SU-DHL-6 (cell line): ENCODE measurements around the gene KLK13.

Experiments used
- H2AFZ ChIP-seq: fragments of 200-600 bp; sonication (generic); 2 replicates; pipeline ENCODE4 v1.6.1; 2014; ENCODE audit warnings: low read depth, mild to moderate bottlenecking, moderate library complexity, mixed read lengths, antibody characterized with exemption, low read length; ENCODE audit not compliant: severe bottlenecking
- H3F3A ChIP-seq: fragments of 200-600 bp; shearing (Covaris generic); 2 replicates; pipeline ENCODE4 v1.6.0; 2016; ENCODE audit warnings: antibody characterized with exemption, mild to moderate bottlenecking; ENCODE audit not compliant: insufficient read depth
- H3K27ac ChIP-seq: fragments of 200-600 bp; sonication (generic); 2 replicates; pipeline ENCODE4 v1.5.1; 2016; ENCODE audit warnings: low read depth, mild to moderate bottlenecking, low read length, moderate library complexity, mixed read lengths
- H3K27me3 ChIP-seq: fragments of 200-600 bp; sonication (generic), shearing (Covaris generic); 2 replicates; pipeline ENCODE4 v1.6.0; 2014; ENCODE audit warnings: mild to moderate bottlenecking, low read length
- H3K36me3 ChIP-seq: fragments of 200-600 bp; sonication (generic); 2 replicates; pipeline ENCODE4 v1.6.1; 2014; ENCODE audit warnings: mild to moderate bottlenecking, low read length, mixed read lengths
- H3K4me2 ChIP-seq: fragments of 300-600, 200-600 bp; shearing (Covaris generic), sonication (generic); 2 replicates; pipeline ENCODE4 v1.6.0; 2014; ENCODE audit warnings: low read length, low read depth, mild to moderate bottlenecking; ENCODE audit not compliant: poor library complexity, severe bottlenecking
- H3K4me3 ChIP-seq: fragments of 200-600 bp; sonication (generic); 2 replicates; pipeline ENCODE4 v1.5.1; 2014; ENCODE audit warnings: antibody characterized with exemption, low read length, mild to moderate bottlenecking, mixed read lengths; ENCODE audit not compliant: insufficient read depth, poor library complexity, severe bottlenecking
- H3K79me2 ChIP-seq: fragments of 200-600 bp; sonication (generic); 2 replicates; pipeline ENCODE4 v1.6.1; 2014; ENCODE audit warnings: mild to moderate bottlenecking, low read length, moderate library complexity; ENCODE audit not compliant: insufficient read depth
- H3K9ac ChIP-seq: fragments of 200-600 bp; sonication (generic); 2 replicates; pipeline ENCODE4 v1.7.0; 2014; ENCODE audit warnings: mild to moderate bottlenecking, low read length
- H3K9me2 ChIP-seq: fragments of 200-600 bp; sonication (generic); replicated peaks from 2 replicates; pipeline ENCODE4 v1.6.1; 2014; ENCODE audit warnings: low read length; ENCODE audit not compliant: insufficient read depth
- H3K9me3 ChIP-seq: fragments of 200-600 bp; sonication (generic); 2 replicates; pipeline ENCODE4 v1.6.1; 2014; ENCODE audit warnings: low read length, mixed read lengths; ENCODE audit not compliant: insufficient read depth
- H4K20me1 ChIP-seq: fragments of 200-600 bp; sonication (generic); 2 replicates; pipeline ENCODE4 v1.6.1; 2014; ENCODE audit warnings: low read depth, mild to moderate bottlenecking, antibody characterized with exemption, low read length, moderate library complexity, mixed read lengths
- EZH2phosphoT487 ChIP-seq: fragments of 200-600 bp; sonication (generic), shearing (Covaris generic); conservative IDR thresholded peaks from 2 replicates; pipeline ENCODE4 v1.6.1; 2018; ENCODE audit warnings: mild to moderate bottlenecking, antibody characterized with exemption, low read length, moderate library complexity, mixed read lengths
- TF ChIP-seq, protein P1 (sequence below): fragments of 200-600 bp; sonication (generic); IDR thresholded peaks from one replicate; pipeline ENCODE4 v1.5.1; 2017; ENCODE audit warnings: antibody characterized with exemption, mild to moderate bottlenecking, low read length, moderate library complexity; ENCODE audit not compliant: insufficient read depth, poor library complexity, severe bottlenecking

The KLK13 gene

DNA sequence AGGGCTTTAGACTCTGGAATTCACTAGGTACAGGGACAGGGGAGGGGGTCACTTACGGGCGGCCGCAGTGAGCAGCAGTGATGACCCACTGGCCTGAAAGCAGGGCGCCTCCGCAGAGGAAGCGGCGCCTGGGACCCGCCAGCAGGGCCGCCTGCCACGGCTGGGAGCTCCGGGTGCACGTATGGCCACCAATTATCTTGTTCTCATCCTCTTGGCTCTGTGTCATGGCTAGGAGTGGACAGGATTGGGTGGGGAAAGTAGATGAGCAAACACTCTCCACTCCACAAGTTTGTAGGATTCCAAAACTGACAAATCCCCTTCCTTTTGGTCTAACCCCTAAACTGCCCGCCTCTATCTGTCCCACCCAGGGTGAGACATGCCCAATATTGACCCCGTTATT, 16.6 kb upstream of the KLK13 start:
- Histone ChIP-seq H3K36me3 (no peaks in the 10 kb centered on the region), H3K9ac (no peak overlapping the region), H3K9me3 (no peaks in the 10 kb centered on the region), H3F3A (no peaks in the 10 kb centered on the region), H3K79me2 (no peaks in the 10 kb centered on the region), H4K20me1 (no peaks in the 10 kb centered on the region), H3K4me2 (no peak overlapping the region), H2AFZ (no peak overlapping the region), H3K4me3 (no peak overlapping the region), H3K27me3 (no peaks in the 10 kb centered on the region), H3K27ac (no peak overlapping the region), H3K9me2 (no peaks in the 10 kb centered on the region)
- TF ChIP-seq, protein P1, sequence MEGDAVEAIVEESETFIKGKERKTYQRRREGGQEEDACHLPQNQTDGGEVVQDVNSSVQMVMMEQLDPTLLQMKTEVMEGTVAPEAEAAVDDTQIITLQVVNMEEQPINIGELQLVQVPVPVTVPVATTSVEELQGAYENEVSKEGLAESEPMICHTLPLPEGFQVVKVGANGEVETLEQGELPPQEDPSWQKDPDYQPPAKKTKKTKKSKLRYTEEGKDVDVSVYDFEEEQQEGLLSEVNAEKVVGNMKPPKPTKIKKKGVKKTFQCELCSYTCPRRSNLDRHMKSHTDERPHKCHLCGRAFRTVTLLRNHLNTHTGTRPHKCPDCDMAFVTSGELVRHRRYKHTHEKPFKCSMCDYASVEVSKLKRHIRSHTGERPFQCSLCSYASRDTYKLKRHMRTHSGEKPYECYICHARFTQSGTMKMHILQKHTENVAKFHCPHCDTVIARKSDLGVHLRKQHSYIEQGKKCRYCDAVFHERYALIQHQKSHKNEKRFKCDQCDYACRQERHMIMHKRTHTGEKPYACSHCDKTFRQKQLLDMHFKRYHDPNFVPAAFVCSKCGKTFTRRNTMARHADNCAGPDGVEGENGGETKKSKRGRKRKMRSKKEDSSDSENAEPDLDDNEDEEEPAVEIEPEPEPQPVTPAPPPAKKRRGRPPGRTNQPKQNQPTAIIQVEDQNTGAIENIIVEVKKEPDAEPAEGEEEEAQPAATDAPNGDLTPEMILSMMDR, result no peak
- no peak for TF ChIP-seq EZH2phosphoT487

DNA sequence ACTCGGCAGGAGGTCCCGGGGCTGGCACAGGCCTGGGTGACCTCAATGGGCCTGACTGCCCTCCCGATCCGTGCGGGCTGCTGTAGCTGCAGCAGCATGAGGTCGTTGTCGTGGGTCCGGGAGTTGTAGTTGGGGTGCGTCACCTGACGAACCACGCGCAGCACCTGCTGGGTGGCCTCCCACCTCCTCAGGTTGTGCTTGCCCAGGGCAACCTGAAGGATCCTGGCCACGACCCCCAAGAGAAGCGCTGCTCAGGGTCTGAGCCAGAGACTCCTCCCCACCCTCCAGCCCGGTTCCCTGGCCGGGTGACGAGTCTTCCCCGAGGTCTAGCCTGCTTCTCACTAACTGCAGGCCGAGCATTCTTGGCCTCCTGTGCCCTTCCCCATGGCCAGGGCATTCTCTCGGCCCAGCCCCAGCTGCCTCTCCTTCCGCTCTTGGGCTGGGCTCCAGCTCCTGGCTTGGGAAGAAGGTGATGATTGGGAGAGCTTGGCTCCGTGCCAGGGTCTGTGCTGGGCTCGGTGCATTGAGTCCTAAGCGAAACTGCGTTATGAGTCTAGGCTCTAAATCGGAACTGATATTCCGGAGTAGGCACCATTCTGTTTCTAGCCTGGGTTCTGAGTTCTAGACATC, 14.7 kb upstream of the KLK13 start:
- Histone ChIP-seq H3K9ac (no peak overlapping the region), H3F3A (no peaks in the 10 kb centered on the region), H3K4me2 (no peak overlapping the region), H3K4me3 (no peak overlapping the region), H3K9me3 (no peaks in the 10 kb centered on the region), H3K36me3 (no peaks in the 10 kb centered on the region), H4K20me1 (no peaks in the 10 kb centered on the region), H3K27ac (no peak overlapping the region), H2AFZ (no peak overlapping the region), H3K27me3 (no peaks in the 10 kb centered on the region), H3K79me2 (no peaks in the 10 kb centered on the region), H3K9me2 (no peaks in the 10 kb centered on the region)
- no peak for TF ChIP-seq EZH2phosphoT487
- TF ChIP-seq, protein P1, result no peak

DNA sequence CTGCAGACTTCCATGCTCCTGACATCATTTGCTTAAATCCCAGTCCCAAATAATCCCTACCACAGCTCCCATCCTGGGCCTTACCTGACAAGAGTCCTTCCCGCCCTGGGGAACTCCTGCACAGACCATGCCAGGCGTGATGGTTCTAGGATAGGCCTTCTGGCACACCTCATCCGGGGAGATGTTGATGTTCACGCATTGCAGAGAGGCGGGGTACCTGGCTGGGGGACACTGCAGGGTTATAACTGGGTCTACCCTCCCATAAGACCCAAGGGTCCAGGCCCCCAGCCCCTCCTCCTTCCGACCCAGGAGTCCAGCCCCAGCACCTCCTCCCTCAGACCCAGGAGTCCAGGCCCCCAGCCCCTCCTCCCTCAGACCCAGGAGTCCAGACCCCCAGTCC, 13.8 kb upstream of the KLK13 start:
- Histone ChIP-seq H3K27me3 (no peaks in the 10 kb centered on the region), H3F3A (no peaks in the 10 kb centered on the region), H3K4me3 (no peak overlapping the region), H3K9me2 (no peaks in the 10 kb centered on the region), H4K20me1 (no peaks in the 10 kb centered on the region), H3K9ac (no peak overlapping the region), H3K4me2 (no peak overlapping the region), H2AFZ (no peak overlapping the region), H3K27ac (no peak overlapping the region), H3K79me2 (no peaks in the 10 kb centered on the region), H3K9me3 (no peaks in the 10 kb centered on the region), H3K36me3 (no peaks in the 10 kb centered on the region)
- no peak for TF ChIP-seq EZH2phosphoT487
- TF ChIP-seq, protein P1, result no peak

DNA sequence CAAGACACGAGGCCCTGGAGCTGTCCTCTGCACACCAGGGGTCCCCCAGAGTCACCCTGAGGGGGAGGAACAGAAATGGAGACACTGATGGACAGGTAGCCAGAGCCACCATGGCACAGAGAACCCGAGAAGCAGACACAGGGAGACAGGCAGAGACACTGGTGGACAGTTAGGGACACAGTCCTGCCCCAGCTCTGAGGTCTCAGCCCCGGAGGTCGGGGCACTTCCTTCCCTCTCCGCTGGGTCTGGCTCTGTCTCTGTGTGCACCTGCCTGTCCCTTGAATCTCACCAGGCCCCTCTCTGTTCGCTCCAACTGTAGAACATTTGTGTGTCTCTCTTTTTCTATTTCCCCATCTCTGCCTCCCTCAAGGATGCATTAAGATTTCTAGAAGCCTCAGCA, 13.2 kb upstream of the KLK13 start:
- Histone ChIP-seq H4K20me1 (no peaks in the 10 kb centered on the region), H2AFZ (no peak overlapping the region), H3F3A (no peaks in the 10 kb centered on the region), H3K79me2 (no peaks in the 10 kb centered on the region), H3K9me2 (no peaks in the 10 kb centered on the region), H3K36me3 (no peaks in the 10 kb centered on the region), H3K27me3 (no peaks in the 10 kb centered on the region), H3K4me3 (no peak overlapping the region), H3K9me3 (no peaks in the 10 kb centered on the region), H3K27ac (no peak overlapping the region), H3K9ac (no peak overlapping the region), H3K4me2 (no peak overlapping the region)
- no peak for TF ChIP-seq EZH2phosphoT487
- TF ChIP-seq, protein P1, result no peak
